BLaER1 treated with 17β-estradiol and CSF1 and Interleukin-3, amounts not matched to agents 10 nM and 100 nM (cell line): ENCODE measurements around the gene CD99L2.

Experiments
- H3K27ac ChIP-seq, 11 experiments: shearing (Covaris generic); formaldehyde crosslinking; 2 replicates each; pipeline ENCODE4 v1.8.1; 2022
- H3K27me3 ChIP-seq, 11 experiments: shearing (Covaris generic); formaldehyde crosslinking; 2 replicates each; pipeline ENCODE4 v1.8.1; 2022
- H3K36me3 ChIP-seq, 11 experiments: shearing (Covaris generic); formaldehyde crosslinking; 2 replicates each; pipeline ENCODE4 v1.8.1; 2022
- H3K4me1 ChIP-seq, 10 experiments: shearing (Covaris generic); formaldehyde crosslinking; 2 replicates each; pipeline ENCODE4 v1.8.1; 2022
- H3K4me2 ChIP-seq, 11 experiments: shearing (Covaris generic); formaldehyde crosslinking; 2 replicates each; pipeline ENCODE4 v1.8.1; 2022
- H3K4me3 ChIP-seq, 10 experiments: shearing (Covaris generic); formaldehyde crosslinking; 2 replicates each; pipeline ENCODE4 v1.8.1; 2022
- H3K9ac ChIP-seq, 11 experiments: shearing (Covaris generic); formaldehyde crosslinking; 2 replicates each; pipeline ENCODE4 v1.8.1; 2022
- H3K9me3 ChIP-seq, 11 experiments: shearing (Covaris generic); formaldehyde crosslinking; replicated peaks in 1 of 11; 2 replicates each; pipeline ENCODE4 v1.8.1; 2022
- H4K20me1 ChIP-seq, 11 experiments: shearing (Covaris generic); formaldehyde crosslinking; 2 replicates each; pipeline ENCODE4 v1.8.1; 2022
- Cebpa-rat ChIP-seq, 11 experiments: shearing (Covaris generic); IDR thresholded peaks; 2 replicates each; pipeline ENCODE4 v1.8.1; 2022

Gene CD99L2

GRCh38 chrX:150821971-150822370 is 76.5 kb downstream of the CD99L2 start:
- H4K20me1 ChIP-seq, result no peaks in the 10 kb centered on the region
- H3K4me2 ChIP-seq, result no peak overlapping the region
- H3K9ac ChIP-seq, result no peak overlapping the region
- TF ChIP-seq Cebpa-rat (IDR thresholded peaks at IDR 0.05), result no peak
- H3K27ac ChIP-seq, result no peak overlapping the region
- H3K4me3 ChIP-seq, result no peak overlapping the region
- peaks cover 15 to 42% (median 31%) of the 10 kb centered on the region in 11 experiments; a peak in 21 of 22 replicates for H3K9me3 ChIP-seq
- H3K36me3 ChIP-seq, result peaks cover 0 to 26% (median 0%) of the 10 kb centered on the region in 11 experiments; a peak in 5 of 22 replicates
- H3K27me3 ChIP-seq, result no peaks in the 10 kb centered on the region
- no peaks in the 10 kb centered on the region for H3K4me1 ChIP-seq

GRCh38 chrX:150813922-150814321 is 84.5 kb downstream of the CD99L2 start:
- peak overlapping the region in 2 of 11 experiments; percentile 3 to 33; a peak in 2 of 22 replicates for H3K4me2 ChIP-seq
- no peak for TF ChIP-seq Cebpa-rat (IDR thresholded peaks at IDR 0.05)
- 0 out of 22 replicates have a peak overlapping the region, but pooled peaks of 1 of the 11 experiments have one; percentile 15 for H3K27ac ChIP-seq
- no peak overlapping the region for H3K4me3 ChIP-seq
- no peaks in the 10 kb centered on the region for H3K27me3 ChIP-seq
- H4K20me1 ChIP-seq, result no peaks in the 10 kb centered on the region
- H3K9ac ChIP-seq, result no peak overlapping the region
- peaks cover 0 to 23% (median 6%) of the 10 kb centered on the region in 11 experiments; a peak in 9 of 22 replicates for H3K36me3 ChIP-seq
- H3K9me3 ChIP-seq, result peaks cover 4 to 16% (median 13%) of the 10 kb centered on the region in 11 experiments; a peak in 17 of 22 replicates
- peaks cover 0 to 16% (median 0%) of the 10 kb centered on the region in 10 experiments; a peak in 6 of 20 replicates for H3K4me1 ChIP-seq

- Histone ChIP-seq H3K9ac (no peak overlapping the region), H3K27me3 (no peaks in the 10 kb centered on the region), H3K4me1 (no peaks in the 10 kb centered on the region), H3K27ac (no peak overlapping the region), H3K9me3 (no peaks in the 10 kb centered on the region; a peak in 1 of 22 replicates), H3K36me3 (peaks cover 0 to 15% (median 0%) of the 10 kb centered on the region in 11 experiments; a peak in 2 of 22 replicates), H4K20me1 (no peaks in the 10 kb centered on the region), H3K4me2 (no peak overlapping the region), H3K4me3 (no peak overlapping the region)
- no peak for TF ChIP-seq Cebpa-rat (IDR thresholded peaks at IDR 0.05)
Observed at GRCh38 chrX:150806827-150807226, 91.6 kb downstream of the CD99L2 start.

- no peak overlapping the region for H3K9ac ChIP-seq
- no peak for TF ChIP-seq Cebpa-rat (IDR thresholded peaks at IDR 0.05)
- no peak overlapping the region for H3K4me2 ChIP-seq
- no peak overlapping the region for H3K27ac ChIP-seq
- H3K9me3 ChIP-seq, result no peaks in the 10 kb centered on the region; a peak in 1 of 22 replicates
- H3K4me3 ChIP-seq, result no peak overlapping the region
- H4K20me1 ChIP-seq, result no peaks in the 10 kb centered on the region
- H3K27me3 ChIP-seq, result no peaks in the 10 kb centered on the region
- no peaks in the 10 kb centered on the region for H3K4me1 ChIP-seq
- H3K36me3 ChIP-seq, result peaks cover 0 to 22% (median 0%) of the 10 kb centered on the region in 11 experiments; a peak in 2 of 22 replicates
Observed at GRCh38 chrX:150805736-150806135, 92.7 kb downstream of the CD99L2 start.

GRCh38 chrX:150792949-150793527 is 105.4 kb downstream of the CD99L2 start:
- H3K4me3 ChIP-seq, result no peak overlapping the region
- TF ChIP-seq Cebpa-rat (IDR thresholded peaks at IDR 0.05), result no peak

GRCh38 chrX:150790021-150790420 is 108.4 kb downstream of the CD99L2 start:
- Histone ChIP-seq H3K9ac (no peak overlapping the region), H3K36me3 (peaks cover 7 to 57% (median 25%) of the 10 kb centered on the region in 11 experiments; a peak in 16 of 22 replicates), H3K27ac (no peak overlapping the region), H4K20me1 (no peaks in the 10 kb centered on the region), H3K4me2 (no peak overlapping the region), H3K27me3 (no peaks in the 10 kb centered on the region), H3K9me3 (peaks cover 0 to 6% (median 0%) of the 10 kb centered on the region in 11 experiments; a peak in 1 of 22 replicates), H3K4me3 (no peak overlapping the region), H3K4me1 (no peaks in the 10 kb centered on the region)
- no peak for TF ChIP-seq Cebpa-rat (IDR thresholded peaks at IDR 0.05)

More at GRCh38 chrX:150792949-150793527, 105.4 kb downstream of the CD99L2 start:
- Histone ChIP-seq H3K4me2 (no peak overlapping the region), H3K4me1 (no peaks in the 10 kb centered on the region), H3K27ac (no peak overlapping the region), H3K9ac (no peak overlapping the region), H3K27me3 (no peaks in the 10 kb centered on the region), H3K9me3 (peaks cover 0 to 6% (median 0%) of the 10 kb centered on the region in 11 experiments; a peak in 2 of 22 replicates), H3K36me3 (peaks cover 7 to 67% (median 33%) of the 10 kb centered on the region in 11 experiments; a peak in 16 of 22 replicates), H4K20me1 (no peaks in the 10 kb centered on the region)

- H4K20me1 ChIP-seq, result no peaks in the 10 kb centered on the region
- H3K4me3 ChIP-seq, result no peak overlapping the region
- H3K27ac ChIP-seq, result no peak overlapping the region
- no peaks in the 10 kb centered on the region for H3K9me3 ChIP-seq
- H3K4me2 ChIP-seq, result no peak overlapping the region
- H3K27me3 ChIP-seq, result no peaks in the 10 kb centered on the region
- H3K9ac ChIP-seq, result no peak overlapping the region
- no peak for TF ChIP-seq Cebpa-rat (IDR thresholded peaks at IDR 0.05)
- H3K36me3 ChIP-seq, result 0 out of 22 replicates have a peak, but pooled peaks cover 0 to 6% (median 0%) of the 10 kb centered on the region in 11 experiments
- H3K4me1 ChIP-seq, result peaks cover 0 to 36% (median 0%) of the 10 kb centered on the region in 10 experiments; a peak in 6 of 20 replicates
Observed at GRCh38 chrX:150781677-150782076, 116.8 kb downstream of the CD99L2 start.

GRCh38 chrX:150779385-150779784 is 119.1 kb downstream of the CD99L2 start:
- Histone ChIP-seq H3K4me2 (peak overlapping the region in 3 of 11 experiments; percentile 54 to 71 (median 69); a peak in 6 of 22 replicates), H3K4me1 (peaks cover 0 to 43% (median 0%) of the 10 kb centered on the region in 10 experiments; a peak in 6 of 20 replicates), H3K36me3 (peaks cover 0 to 6% (median 0%) of the 10 kb centered on the region in 11 experiments; a peak in 2 of 22 replicates), H4K20me1 (no peaks in the 10 kb centered on the region; a peak in 2 of 22 replicates), H3K27ac (peak overlapping the region in 2 of 11 experiments; percentile 28 to 56; a peak in 4 of 22 replicates), H3K9ac (peak overlapping the region in 1 of 11 experiments; percentile 35; a peak in 1 of 22 replicates), H3K4me3 (no peak overlapping the region), H3K27me3 (peaks cover 0 to under 1% (median 0%) of the 10 kb centered on the region in 11 experiments; a peak in 1 of 22 replicates), H3K9me3 (no peaks in the 10 kb centered on the region)
- no peak for TF ChIP-seq Cebpa-rat (IDR thresholded peaks at IDR 0.05)

- TF ChIP-seq Cebpa-rat (IDR thresholded peaks at IDR 0.05), result no peak
- H4K20me1 ChIP-seq, result peaks cover 0 to 3% (median 0%) of the 10 kb centered on the region in 11 experiments; a peak in 3 of 22 replicates
- no peak overlapping the region for H3K4me3 ChIP-seq
- H3K27me3 ChIP-seq, result peaks cover 0 to 3% (median 0%) of the 10 kb centered on the region in 11 experiments; a peak in 1 of 22 replicates
- no peaks in the 10 kb centered on the region for H3K9me3 ChIP-seq
- no peak overlapping the region for H3K9ac ChIP-seq
- H3K4me1 ChIP-seq, result peaks cover 0 to 43% (median 0%) of the 10 kb centered on the region in 10 experiments; a peak in 6 of 20 replicates
- H3K4me2 ChIP-seq, result no peak overlapping the region
- peaks cover 0 to 3% (median 0%) of the 10 kb centered on the region in 11 experiments; a peak in 2 of 22 replicates for H3K36me3 ChIP-seq
- H3K27ac ChIP-seq, result no peak overlapping the region
Observed at GRCh38 chrX:150777328-150777992, 121.0 kb downstream of the CD99L2 start.
